Measurements from ENCODE around the gene ASPG.

ASPG gene

GRCh38 chr14:104125011-104125410, 39.5 kb downstream of the ASPG start:
- TF ChIP-seq POLR2AphosphoS5 (IDR thresholded peaks at IDR 0.05; ENCODE audit: low read depth, low read length) (no peak), TAF1 (IDR thresholded peaks at IDR 0.05; ENCODE audit: borderline replicate concordance, low read depth, low read length) (no peak), POLR2A (IDR thresholded peaks at IDR 0.05; ENCODE audit: low read depth, low read length) (no peak)
- DNase-seq (ENCODE audit: insufficient read length), result no peak
- FAIRE-seq, result no peak

GRCh38 chr14:104126753-104127152, 41.3 kb downstream of the ASPG start:
- DNase-seq (ENCODE audit: insufficient read length) (no peak), FAIRE-seq (no peak)
- TF ChIP-seq POLR2A (IDR thresholded peaks at IDR 0.05; ENCODE audit: low read depth, low read length) (no peak), POLR2AphosphoS5 (IDR thresholded peaks at IDR 0.05; ENCODE audit: low read depth, low read length) (no peak), TAF1 (IDR thresholded peaks at IDR 0.05; ENCODE audit: borderline replicate concordance, low read depth, low read length) (no peak)

GRCh38 chr14:104128981-104129380, 43.5 kb downstream of the ASPG start:
- DNase-seq (ENCODE audit: insufficient read length) (no peak), FAIRE-seq (no peak)
- TF ChIP-seq TAF1 (IDR thresholded peaks at IDR 0.05; ENCODE audit: borderline replicate concordance, low read depth, low read length), result no peak
- TF ChIP-seq POLR2AphosphoS5 (IDR thresholded peaks at IDR 0.05; ENCODE audit: low read depth, low read length), result no peak
- no peak for TF ChIP-seq POLR2A (IDR thresholded peaks at IDR 0.05; ENCODE audit: low read depth, low read length)

GRCh38 chr14:104129556-104129955, 44.1 kb downstream of the ASPG start:
- FAIRE-seq (no peak), DNase-seq (ENCODE audit: insufficient read length) (no peak)
- TF ChIP-seq POLR2A (IDR thresholded peaks at IDR 0.05; ENCODE audit: low read depth, low read length) (no peak), TAF1 (IDR thresholded peaks at IDR 0.05; ENCODE audit: borderline replicate concordance, low read depth, low read length) (no peak), POLR2AphosphoS5 (IDR thresholded peaks at IDR 0.05; ENCODE audit: low read depth, low read length) (no peak)

GRCh38 chr14:104130974-104131651, 45.6 kb downstream of the ASPG start:
- TF ChIP-seq TAF1 (IDR thresholded peaks at IDR 0.05; ENCODE audit: borderline replicate concordance, low read depth, low read length) (no peak), POLR2A (IDR thresholded peaks at IDR 0.05; ENCODE audit: low read depth, low read length) (no peak), POLR2AphosphoS5 (IDR thresholded peaks at IDR 0.05; ENCODE audit: low read depth, low read length) (no peak)
- FAIRE-seq (peak; percentile 79), DNase-seq (ENCODE audit: insufficient read length) (no peak)

GRCh38 chr14:104131968-104132732, 46.6 kb downstream of the ASPG start:
- DNase-seq (ENCODE audit: insufficient read length) (no peak), FAIRE-seq (no peak)
- TF ChIP-seq POLR2AphosphoS5 (IDR thresholded peaks at IDR 0.05; ENCODE audit: low read depth, low read length), result no peak
- no peak for TF ChIP-seq TAF1 (IDR thresholded peaks at IDR 0.05; ENCODE audit: borderline replicate concordance, low read depth, low read length)
- no peak for TF ChIP-seq POLR2A (IDR thresholded peaks at IDR 0.05; ENCODE audit: low read depth, low read length)

- no peak for FAIRE-seq
- TF ChIP-seq TAF1 (IDR thresholded peaks at IDR 0.05; ENCODE audit: borderline replicate concordance, low read depth, low read length), result no peak
- DNase-seq (ENCODE audit: insufficient read length), result no peak
Observed at GRCh38 chr14:104132981-104133380, 47.5 kb downstream of the ASPG start.

- DNase-seq (ENCODE audit: insufficient read length), result no peak
- no peak for TF ChIP-seq POLR2A (IDR thresholded peaks at IDR 0.05; ENCODE audit: low read depth, low read length)
- no peak for TF ChIP-seq TAF1 (IDR thresholded peaks at IDR 0.05; ENCODE audit: borderline replicate concordance, low read depth, low read length)
- no peak for TF ChIP-seq POLR2AphosphoS5 (IDR thresholded peaks at IDR 0.05; ENCODE audit: low read depth, low read length)
- no peak for FAIRE-seq
Observed at GRCh38 chr14:104133496-104133895, 48.0 kb downstream of the ASPG start.

- DNase-seq (ENCODE audit: insufficient read length), result no peak
- FAIRE-seq, result no peak
- TF ChIP-seq POLR2AphosphoS5 (IDR thresholded peaks at IDR 0.05; ENCODE audit: low read depth, low read length), result no peak
- TF ChIP-seq TAF1 (IDR thresholded peaks at IDR 0.05; ENCODE audit: borderline replicate concordance, low read depth, low read length), result no peak
- no peak for TF ChIP-seq POLR2A (IDR thresholded peaks at IDR 0.05; ENCODE audit: low read depth, low read length)
Observed at GRCh38 chr14:104134061-104134965, 48.8 kb downstream of the ASPG start.

GRCh38 chr14:104135121-104135903, 49.8 kb downstream of the ASPG start:
- DNase-seq (ENCODE audit: insufficient read length), result no peak
- TF ChIP-seq POLR2AphosphoS5 (IDR thresholded peaks at IDR 0.05; ENCODE audit: low read depth, low read length) (no peak), TAF1 (IDR thresholded peaks at IDR 0.05; ENCODE audit: borderline replicate concordance, low read depth, low read length) (no peak), POLR2A (IDR thresholded peaks at IDR 0.05; ENCODE audit: low read depth, low read length) (no peak)
- no peak for FAIRE-seq
